ENCODE results near the gene RABEP1.

- no peak for TF ChIP-seq CTCF (IDR thresholded peaks at IDR 0.05)
- TF ChIP-seq POLR2A (IDR thresholded peaks at IDR 0.05) = no peak
Measured at GRCh38 chr17:5282642-5283217, 646 bp downstream of the RABEP1 start.

All from adrenal gland (tissue), 5 donors.